H1 (cell line): ENCODE measurements around the gene EIPR1.

Experiments
- ASH2L ChIP-seq: fragments of 200-600, 300-600 bp; sonication (generic); IDR thresholded peaks from one replicate; pipeline ENCODE4 v1.7.1; 2017; ENCODE audit warnings: low read length
- BRCA1 ChIP-seq: IDR thresholded peaks from 2 replicates; pipeline ENCODE4 v1.6.1; 2012; ENCODE audit warnings: low read depth, low read length, improper control_type of control experiment
- CBX5 ChIP-seq: fragments of 300-800, 300-1000 bp; sonication (generic); IDR thresholded peaks from 2 replicates; pipeline ENCODE4 v1.7.1; 2016; ENCODE audit warnings: antibody characterized with exemption, low read length, low read depth
- CHD1 ChIP-seq: IDR thresholded peaks from 2 replicates; pipeline ENCODE4 v1.6.1; 2012; ENCODE audit warnings: low read depth, low read length, improper control_type of control experiment
- CREB1 ChIP-seq: IDR thresholded peaks from 2 replicates; pipeline ENCODE4 v1.6.1; 2012; ENCODE audit warnings: inconsistent platforms
- EP300 ChIP-seq, 2 experiments: IDR thresholded peaks; 1 replicate in 1 of 2; 2 replicates in 1 of 2; pipeline ENCODE4 v1.6.1; 2011 to 2012; ENCODE audit warnings: low read depth in 2 of 2, low read length in 2 of 2, mild to moderate bottlenecking in 2 of 2, borderline replicate concordance in 1 of 2, inconsistent platforms in 1 of 2, moderate library complexity in 1 of 2
- EZH2 ChIP-seq: fragments of 200-600 bp; sonication (generic); IDR thresholded peaks from 2 replicates; pipeline ENCODE4 v1.7.1; 2012; ENCODE audit warnings: low read depth, mild to moderate bottlenecking, moderate library complexity, low read length, inconsistent platforms; ENCODE audit not compliant: severe bottlenecking
- MAFK ChIP-seq: IDR thresholded peaks from 2 replicates; pipeline ENCODE4 v1.6.1; 2012; ENCODE audit warnings: low read depth, mild to moderate bottlenecking, improper control_type of control experiment, low read length
- POLR2A ChIP-seq, 2 experiments: IDR thresholded peaks; 1 replicate in 1 of 2; 2 replicates in 1 of 2; pipeline ENCODE4 v1.6.1; 2011; ENCODE audit warnings: low read depth in 2 of 2, low read length in 2 of 2, mild to moderate bottlenecking in 2 of 2; ENCODE audit errors: control extremely low read depth in 1 of 2
- RFX5 ChIP-seq: IDR thresholded peaks from 2 replicates; pipeline ENCODE4 v1.6.1; 2011; ENCODE audit warnings: low read depth, low read length, improper control_type of control experiment, borderline replicate concordance
- TEAD4 ChIP-seq: IDR thresholded peaks from 2 replicates; pipeline ENCODE4 v1.6.1; 2012; ENCODE audit warnings: low read depth, low read length, inconsistent platforms, mixed read lengths
- ZNF274 ChIP-seq: IDR thresholded peaks from 2 replicates; pipeline ENCODE4 v1.7.0; 2012; ENCODE audit warnings: low read length, borderline replicate concordance; ENCODE audit errors: extremely low read depth
- TF ChIP-seq, protein P1 (sequence below), 3 experiments: IDR thresholded peaks; 1 replicate in 2 of 3; 2 replicates in 1 of 3; pipeline versions ENCODE4 v1.5.1 to v1.6.1; 2011; ENCODE audit warnings: low read length in 3 of 3, mild to moderate bottlenecking in 3 of 3, inconsistent platforms in 2 of 3, low read depth in 1 of 3, moderate library complexity in 1 of 3; ENCODE audit not compliant: insufficient read depth in 1 of 3; ENCODE audit errors: control extremely low read depth in 1 of 3

DNA sequence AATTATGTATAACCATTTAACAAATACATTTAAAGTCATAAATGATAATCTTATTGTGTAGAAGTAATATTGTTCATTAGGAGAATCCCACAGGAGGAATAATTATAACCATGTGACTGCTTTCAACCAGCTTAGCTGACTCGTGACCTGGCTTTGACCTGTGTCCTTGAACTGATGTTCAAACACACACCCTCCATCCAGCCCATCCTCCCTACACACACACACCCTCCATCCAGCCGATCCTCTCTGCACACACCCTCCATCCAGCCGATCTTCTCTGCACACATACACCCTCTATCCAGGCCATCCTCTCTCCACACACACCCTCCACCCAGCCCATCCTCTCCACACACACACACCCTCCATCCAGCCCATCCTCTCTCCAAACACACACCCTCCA lies 83.5 kb downstream of the EIPR1 start:
- TF ChIP-seq, protein P1, sequence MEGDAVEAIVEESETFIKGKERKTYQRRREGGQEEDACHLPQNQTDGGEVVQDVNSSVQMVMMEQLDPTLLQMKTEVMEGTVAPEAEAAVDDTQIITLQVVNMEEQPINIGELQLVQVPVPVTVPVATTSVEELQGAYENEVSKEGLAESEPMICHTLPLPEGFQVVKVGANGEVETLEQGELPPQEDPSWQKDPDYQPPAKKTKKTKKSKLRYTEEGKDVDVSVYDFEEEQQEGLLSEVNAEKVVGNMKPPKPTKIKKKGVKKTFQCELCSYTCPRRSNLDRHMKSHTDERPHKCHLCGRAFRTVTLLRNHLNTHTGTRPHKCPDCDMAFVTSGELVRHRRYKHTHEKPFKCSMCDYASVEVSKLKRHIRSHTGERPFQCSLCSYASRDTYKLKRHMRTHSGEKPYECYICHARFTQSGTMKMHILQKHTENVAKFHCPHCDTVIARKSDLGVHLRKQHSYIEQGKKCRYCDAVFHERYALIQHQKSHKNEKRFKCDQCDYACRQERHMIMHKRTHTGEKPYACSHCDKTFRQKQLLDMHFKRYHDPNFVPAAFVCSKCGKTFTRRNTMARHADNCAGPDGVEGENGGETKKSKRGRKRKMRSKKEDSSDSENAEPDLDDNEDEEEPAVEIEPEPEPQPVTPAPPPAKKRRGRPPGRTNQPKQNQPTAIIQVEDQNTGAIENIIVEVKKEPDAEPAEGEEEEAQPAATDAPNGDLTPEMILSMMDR (IDR thresholded peaks at IDR 0.05; ENCODE audit: control extremely low read depth in 1 of 3, insufficient read depth in 1 of 3, low read depth in 1 of 3, low read length in 3 of 3): no peak
- TF ChIP-seq POLR2A (IDR thresholded peaks at IDR 0.05; ENCODE audit: control extremely low read depth in 1 of 2, low read depth in 2 of 2, low read length in 2 of 2) (no peak), RFX5 (no peak), EZH2 (no peak), CHD1 (no peak), BRCA1 (no peak), CREB1 (no peak), MAFK (no peak), EP300 (IDR thresholded peaks at IDR 0.05; ENCODE audit: borderline replicate concordance in 1 of 2, low read depth in 2 of 2, low read length in 2 of 2) (no peak), TEAD4 (no peak), ZNF274 (no peak), ASH2L (no peak), CBX5 (no peak)
